Germinal center (tissue), 1 donor: ENCODE measurements around the gene POLR2C.

Experiments used
- DNase-seq: peaks from one replicate; pipeline ENCODE4 v3.0.0; 2012; ENCODE audit warnings: mixed read lengths, low spot score

The POLR2C gene

DNA sequence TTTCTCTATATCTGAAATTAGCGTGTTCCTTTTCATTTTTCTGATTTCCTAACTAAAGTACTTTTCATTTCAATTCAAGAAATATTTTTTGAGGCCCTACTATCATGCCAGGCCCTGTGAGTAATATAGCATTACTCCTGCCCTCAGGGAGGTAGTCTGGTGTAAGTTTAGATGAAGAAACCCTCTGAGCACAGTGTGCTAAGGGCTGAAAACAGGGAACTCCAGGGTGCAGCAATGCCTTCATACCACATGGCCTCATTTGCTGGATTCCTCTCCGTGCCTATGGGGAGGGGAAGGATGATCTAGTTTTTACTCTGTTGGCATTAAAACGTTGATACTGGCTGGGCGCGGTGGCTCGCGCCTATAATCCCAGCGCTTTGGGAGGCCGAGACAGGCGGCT lies 10.5 kb upstream of the POLR2C start:
- DNase-seq: no peak

DNA sequence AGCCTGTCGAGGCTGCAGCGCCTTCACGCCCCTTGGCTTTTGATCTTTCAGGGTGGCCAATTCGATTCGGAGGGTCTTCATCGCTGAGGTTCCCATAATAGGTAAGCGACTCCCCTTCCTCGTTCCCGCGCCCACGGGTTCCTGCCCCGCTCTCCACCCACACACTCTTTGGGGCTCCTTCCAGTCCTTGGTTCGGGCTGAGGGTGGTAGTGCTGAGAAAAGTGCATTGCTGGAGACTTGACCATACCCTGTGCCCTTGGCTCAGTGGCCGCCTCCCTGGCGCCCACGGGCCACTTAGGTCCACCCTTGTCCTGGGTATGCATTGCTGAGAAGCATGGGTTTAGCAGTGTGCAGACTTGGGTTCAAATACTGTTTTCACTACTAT lies 491 bp downstream of the POLR2C start:
- DNase-seq: no peak

DNA sequence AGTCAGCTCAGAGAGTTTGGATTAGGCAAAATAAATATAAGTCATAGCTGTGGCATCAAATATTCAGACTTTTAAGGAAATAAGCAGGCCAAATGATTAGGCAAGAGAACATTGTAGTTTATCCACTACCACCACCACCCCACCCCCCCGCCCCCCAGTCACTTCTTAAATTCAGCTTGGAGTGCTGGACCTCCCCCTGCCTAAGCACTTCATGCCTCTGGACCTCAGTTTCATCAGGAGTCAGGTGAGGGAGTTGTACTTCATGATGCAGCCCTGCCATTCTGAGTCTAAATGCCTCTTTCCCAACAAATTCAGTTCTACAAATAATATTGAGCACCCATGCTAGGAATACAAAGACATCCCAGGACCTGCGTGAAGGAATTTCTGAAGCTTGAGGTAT lies 2.0 kb downstream of the POLR2C start:
- DNase-seq: no peak

DNA sequence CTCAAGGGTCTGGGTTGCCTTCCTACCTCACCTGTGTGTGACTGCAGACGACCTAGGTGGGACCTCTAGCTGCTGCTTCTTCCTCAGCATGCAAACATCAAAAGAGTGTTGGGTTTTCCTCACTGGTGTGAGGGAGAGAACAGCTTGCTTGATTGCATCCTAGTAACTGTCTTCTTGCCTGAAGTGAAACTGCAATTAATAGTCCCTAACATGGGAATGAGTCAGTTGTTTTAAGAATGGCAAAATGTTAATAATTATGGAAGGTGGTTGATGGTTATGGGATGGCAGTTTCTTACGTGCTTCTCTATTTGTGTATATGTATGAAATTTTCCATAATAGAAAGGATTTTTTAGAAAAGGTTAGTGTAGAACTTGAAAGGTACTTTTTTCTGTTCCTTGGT lies 5.9 kb downstream of the POLR2C start:
- DNase-seq: no peak

DNA sequence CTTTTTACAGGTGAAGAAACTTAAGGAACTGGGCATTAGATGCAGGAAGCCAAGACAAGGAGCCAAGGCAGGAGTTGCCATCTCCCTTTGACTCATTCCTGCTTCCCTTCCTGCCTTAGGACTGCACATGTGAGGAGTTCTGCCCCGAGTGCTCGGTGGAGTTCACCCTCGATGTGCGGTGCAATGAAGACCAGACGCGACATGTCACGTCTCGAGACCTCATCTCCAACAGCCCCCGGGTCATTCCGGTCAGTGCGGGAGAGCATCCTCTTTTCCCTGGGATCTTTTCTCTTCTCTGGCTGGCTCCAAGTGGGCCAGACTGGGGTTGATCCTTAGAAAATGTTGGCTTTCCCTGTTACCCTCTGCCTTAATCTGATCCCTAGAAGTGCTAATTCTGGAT lies 6.6 kb downstream of the POLR2C start:
- no peak for DNase-seq

DNA sequence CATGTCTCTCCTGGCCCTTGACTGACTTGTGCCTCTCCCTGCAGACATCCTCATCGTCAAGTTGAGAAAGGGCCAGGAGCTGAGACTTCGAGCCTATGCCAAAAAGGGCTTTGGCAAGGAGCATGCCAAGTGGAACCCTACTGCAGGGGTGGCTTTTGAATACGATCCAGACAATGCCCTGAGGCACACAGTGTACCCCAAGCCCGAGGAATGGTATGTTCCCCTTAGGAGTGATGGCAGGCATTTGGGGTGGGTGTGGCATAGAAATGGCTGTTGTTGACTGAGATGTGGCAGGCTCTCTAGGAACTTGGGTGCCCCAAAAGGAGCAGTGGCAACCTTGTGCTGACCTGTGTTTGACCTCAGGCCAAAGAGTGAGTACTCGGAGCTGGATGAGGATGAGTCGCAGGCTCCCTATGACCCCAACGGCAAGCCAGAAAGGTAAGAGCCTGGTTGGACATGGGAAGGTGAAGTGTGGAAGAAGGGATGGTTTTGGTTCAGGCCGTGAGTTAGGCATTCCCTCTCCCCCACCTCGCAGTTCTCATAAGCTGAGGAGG lies 7.5 kb downstream of the POLR2C start:
- no peak for DNase-seq

DNA sequence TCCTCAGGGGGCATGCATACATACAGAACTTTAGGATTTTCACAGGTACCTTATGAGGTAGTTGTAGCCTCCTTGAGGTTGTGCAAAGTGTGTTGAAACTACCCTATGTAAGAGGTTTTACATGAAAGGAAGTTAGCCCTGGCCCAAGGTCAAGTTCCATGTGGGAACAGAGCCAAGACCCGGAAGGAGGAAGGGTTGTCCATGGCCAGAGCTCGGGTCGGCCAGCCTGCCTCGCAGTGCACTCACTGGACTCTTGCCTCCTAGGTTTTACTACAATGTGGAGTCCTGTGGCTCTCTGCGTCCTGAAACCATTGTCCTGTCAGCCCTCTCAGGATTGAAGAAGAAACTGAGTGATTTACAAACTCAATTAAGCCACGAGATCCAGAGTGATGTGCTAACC lies 8.2 kb downstream of the POLR2C start:
- DNase-seq: no peak

DNA sequence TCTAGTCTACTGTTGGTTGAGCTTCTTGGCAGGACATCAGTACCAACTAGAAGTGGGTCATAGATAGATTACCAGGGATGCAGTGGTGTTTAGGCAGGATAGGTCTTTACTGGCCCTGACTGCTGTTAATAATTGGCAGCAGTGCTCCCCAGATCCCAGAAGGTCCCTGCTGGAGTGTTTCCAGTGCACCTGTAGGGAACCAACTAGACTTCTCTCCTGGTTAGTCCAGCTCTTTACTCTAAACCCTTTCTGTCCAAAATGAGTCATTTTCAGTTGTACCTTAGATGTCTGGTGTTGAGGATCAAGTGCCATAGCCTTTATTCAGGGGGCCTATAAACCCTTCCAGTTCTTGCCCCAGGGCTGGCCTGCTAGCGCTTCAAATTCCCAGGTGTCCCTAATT lies 8.7 kb downstream of the POLR2C start:
- DNase-seq: no peak

DNA sequence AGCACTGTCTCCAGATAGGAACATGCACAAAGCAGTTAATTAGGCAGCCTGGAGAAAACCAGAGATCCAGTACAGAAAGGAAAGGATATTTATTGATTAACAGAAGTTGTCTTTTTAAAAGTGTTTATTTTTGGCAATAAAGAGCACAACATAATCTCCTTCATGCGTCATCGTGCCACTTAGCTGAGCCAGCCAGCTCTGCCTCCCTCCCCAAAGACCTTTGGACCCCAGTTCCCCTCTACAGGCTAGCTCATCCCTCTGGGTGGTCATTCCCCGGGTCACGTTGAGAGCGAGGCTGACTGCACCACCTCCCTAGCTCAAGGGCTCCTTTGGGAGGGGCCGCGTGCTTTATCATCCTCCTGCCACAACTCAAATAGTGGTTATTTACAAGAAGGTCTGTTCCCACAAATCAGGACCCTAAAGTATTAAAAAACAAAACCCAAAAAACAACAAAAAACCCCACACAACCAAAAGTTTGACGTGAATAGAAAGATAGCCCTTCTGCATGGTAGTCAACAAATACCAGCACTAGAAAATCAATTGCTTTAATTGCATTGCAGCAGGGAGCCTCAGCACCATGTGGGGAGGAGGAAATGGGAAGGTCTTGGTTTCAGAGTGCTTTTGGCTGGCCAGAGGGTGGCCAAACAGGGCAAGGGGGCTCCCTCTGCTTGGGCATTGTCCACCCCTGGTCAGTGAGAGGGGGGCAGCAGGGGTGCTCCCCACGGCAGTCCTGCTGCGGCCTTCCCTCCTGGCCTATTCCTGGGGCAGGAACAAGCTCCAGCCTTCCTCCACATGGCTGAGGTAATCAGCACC lies 9.6 kb downstream of the POLR2C start:
- DNase-seq: no peak

DNA sequence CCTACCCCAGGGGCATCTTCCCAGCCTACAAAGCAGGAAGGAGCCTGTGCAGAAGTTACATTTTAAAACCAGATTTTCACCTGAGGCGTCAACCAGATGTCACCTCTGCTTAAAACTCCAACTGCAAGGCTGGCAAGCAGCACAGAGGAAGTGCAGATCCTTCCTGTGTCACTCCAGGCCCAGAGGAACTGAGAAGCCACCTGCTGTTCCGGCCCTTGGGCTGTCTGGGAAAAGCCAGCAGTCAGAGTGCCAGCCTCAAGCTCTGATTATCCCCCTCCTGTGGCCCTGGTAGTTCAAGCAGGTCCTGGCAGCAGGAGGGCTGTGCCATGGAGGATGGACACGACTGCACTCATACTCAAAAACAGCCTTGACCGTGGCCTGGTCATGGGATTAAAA lies 10.2 kb downstream of the POLR2C start:
- DNase-seq: no peak

DNA sequence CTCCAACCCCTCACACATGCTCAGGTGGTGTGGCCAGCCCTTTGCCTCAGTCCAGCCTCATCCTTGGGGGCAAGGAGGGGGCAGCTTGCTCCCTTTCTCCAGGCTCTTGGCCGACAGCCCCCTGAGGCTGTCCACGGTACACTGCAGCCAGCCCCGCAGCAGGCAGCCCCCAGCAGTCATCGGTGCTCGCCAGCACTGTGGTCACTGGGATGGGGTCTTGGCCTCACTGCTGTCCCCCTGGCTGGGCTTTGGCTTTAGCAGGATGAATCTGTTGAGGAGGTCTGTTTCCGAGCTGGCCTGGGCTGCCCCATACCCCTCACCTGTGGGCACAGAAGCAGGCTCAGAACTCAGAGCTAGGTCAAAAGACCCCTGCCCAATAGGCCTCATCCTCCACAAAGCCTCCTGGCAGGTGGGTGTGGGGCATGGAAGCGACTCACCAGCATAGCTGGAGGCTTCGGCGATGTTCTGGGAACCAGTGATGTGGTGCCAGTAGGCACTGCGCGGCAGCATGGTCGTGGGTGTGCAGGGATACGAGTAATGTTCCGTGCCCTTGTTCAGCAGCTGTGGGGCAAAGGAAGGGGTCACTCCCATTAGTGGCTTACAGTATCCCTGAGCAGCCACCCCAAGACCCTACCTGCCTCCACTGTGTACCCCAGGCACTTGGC lies 10.8 kb downstream of the POLR2C start:
- no peak for DNase-seq

DNA sequence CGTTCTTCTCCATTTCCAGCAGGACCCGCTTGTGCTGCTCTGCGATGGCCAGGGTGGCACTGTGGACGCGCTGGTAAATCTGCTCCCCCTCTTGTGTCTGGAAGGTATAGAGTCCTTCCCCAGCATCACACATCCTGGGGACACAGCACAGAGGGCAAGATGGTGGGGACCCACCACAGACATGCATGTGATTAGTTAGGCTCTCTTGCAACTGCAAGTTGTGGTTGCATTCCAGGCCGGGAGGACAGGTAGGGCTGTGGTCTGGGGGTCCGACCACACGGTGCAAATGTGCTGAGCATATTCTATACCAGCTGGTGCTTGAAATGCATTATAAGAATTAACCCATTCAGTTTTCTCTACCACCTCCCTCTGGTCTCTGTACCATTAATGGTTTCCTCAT lies 11.4 kb downstream of the POLR2C start:
- no peak for DNase-seq

DNA sequence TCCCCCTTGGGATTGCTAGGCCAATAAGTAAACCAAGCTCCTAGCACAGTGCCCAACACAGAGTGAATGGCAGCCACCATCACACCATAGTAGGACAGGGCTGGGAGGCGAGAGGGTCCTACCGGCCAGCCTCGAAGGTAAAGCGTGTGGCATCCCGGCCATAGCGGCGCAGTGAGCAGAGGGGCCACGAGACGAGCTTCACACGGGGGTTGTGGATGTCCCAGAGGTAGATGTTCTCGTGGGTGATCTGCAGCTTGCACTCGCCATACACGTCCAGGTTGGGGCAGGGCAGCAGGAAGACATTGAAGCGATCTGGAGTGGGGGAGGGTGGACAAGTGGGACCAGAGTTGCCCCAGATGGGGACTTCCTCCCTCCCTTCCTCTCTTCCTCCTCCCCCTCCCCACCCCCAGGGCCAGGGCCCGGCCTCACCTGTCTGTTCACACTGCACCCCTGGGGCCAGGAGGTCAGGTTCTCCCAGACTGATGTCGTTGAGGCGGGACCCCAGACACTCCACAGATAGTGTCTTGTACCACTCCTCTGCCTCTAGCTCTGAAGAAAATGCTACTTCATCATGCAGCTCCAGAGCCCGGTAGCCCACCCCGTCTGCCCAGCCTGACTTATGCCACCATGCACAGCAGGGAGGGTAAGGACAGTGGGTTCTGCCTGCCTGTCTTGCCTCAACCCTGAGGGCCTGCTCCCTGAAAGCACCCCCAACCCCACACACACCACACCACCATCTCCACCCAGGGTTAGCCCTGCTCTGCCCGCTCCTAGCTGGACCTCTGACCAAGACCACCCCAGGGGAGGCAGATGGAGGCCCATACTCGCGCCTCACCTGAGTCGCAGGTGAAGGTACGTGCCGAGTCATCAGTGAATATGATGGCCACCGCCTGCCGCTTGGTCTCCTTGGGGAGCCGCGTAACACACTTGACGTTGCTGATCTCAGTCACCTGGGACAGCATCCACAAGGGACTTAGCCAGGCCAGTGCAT lies 12.5 kb downstream of the POLR2C start:
- DNase-seq: no peak

DNA sequence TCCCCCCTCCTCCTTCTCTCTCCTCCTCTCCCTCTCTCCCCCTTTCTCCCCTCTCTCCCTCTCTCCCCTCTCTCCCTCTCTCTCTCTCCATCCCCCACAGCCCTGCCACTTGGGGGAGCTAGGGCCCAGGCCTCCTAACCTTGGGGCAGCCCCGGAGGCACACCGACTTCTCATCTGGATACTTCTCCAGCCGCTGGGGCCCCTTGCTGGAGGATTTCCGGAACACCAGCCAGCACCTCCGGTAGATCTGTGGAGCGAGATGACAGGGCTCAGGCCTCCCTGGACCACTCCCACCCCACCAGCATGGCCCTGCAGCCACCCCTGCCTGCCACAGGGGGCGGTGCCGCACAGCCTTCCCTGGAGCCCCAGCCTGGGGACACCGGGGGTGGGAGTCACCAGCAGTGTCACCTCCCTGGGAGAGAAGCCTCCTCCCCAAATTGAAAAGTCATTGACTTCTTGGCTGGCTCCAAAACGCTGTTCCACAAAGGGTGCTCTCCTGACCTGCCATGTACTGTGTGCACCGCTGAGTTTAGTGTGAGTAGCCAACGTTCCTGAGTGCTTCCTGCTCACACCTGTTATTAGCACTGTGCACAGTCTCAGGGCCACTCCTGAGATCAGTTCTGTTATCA lies 13.3 kb downstream of the POLR2C start:
- peak; percentile 85 for DNase-seq

DNA sequence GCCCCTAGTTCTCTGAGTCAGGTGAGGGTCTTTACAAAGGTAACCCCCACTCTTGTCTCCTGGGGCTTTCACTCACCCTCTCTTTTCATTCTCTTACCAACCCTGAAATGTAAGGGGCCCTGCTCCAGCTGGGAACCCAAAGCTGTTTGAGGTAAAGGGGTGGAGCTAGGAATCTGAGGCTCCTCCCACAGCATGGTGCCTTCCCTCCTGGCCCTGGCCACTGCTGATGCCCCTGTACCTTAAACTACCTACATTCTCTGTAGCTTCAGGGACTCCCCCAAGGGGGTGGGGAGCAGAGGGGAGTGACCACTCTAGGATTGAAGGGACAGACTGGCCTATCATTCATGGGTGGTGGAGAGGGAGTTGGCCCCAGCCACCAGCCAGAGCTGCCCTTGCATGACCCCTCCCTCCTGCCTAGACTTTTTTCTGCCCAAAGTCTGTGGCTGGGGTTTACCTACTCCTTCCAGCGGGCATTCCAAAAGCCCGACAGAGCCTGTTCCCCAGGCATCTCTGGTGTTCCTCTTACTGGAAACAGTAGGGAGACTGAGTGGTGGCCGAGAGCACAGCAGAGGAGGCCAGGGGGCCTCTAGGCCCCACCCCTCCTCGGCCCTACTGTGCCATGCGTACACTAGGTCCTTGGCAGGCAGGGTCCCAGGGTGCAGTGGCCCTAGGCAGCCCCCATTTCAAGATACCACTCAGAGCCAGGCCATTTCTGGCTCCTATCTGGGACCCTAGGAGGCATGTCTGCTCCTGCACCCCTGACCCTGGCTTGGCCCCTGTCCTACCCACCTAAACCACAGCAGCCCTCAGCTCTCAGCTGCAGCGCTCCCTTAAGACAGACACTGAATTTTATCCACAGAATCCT lies 14.3 kb downstream of the POLR2C start:
- DNase-seq: no peak

DNA sequence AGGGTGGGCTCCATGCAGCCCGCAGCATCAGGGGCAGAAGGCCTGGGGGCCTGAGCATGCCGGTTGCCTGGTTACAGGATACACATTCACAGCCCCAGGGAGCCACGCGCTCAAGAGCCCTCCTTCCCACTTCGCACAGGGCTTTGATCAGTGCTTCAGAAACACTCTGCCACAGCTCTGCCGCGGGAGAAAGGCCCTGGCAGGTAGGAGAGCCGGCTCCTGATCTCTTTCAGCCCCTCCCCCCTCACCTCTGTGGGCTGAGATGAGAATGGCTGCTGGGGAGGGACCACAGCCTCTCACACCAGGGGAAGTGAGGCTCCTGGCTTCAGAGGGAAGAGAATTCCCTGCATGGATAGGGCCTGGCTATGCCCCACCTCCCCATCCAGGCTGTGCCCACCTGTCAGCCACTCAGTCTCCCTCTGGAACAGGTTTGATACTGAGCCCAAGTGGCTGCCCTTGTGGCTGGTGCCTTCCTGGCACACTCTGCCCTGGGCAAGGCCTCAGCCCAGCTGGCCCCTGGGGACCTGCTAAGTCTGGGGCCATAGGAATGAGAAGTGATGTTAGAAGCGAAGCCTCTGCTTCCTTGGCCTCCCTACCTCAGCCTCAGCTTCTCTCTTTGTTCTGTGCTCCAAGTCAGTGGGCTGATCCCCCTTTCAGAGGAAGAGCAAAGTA lies 15.2 kb downstream of the POLR2C start:
- no peak for DNase-seq

DNA sequence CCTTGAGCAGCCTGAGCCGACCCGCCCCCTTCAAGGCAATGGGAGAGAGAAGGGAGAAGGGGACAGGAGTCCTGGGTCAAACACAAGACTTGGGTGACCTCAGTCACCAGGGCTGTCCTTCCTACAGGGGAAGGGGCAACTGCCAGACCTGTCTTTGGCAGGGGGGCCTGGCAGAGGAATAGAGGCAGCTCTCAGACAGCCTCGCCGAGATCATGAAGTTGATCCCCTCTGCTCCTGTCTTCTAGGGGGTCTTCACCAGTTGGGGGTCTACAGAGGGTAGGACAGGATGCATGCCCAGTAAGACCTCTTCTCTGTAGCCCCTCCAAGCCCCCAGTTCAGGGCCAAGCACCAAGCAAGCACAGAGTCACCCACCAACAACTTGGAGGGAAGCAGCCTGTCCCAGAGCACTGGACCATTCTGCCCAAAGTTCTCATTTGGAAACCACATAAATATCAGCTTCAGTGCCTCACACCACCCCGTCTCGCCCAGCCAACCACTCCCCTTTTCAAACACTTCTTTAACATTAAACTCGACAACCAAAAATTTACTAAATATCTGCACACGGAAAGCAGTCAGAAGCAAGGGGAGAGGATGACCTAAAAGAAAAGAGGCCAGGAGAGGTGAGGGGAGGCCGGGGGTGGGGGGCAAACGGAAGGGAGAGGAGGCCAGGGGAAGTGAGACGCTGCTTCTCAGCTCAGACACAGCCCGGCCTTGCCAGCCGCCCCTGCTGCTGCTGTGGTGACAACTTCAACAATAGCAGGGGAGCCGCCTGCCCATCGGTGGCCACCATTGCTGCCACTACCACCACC lies 16.1 kb downstream of the POLR2C start:
- DNase-seq: no peak

DNA sequence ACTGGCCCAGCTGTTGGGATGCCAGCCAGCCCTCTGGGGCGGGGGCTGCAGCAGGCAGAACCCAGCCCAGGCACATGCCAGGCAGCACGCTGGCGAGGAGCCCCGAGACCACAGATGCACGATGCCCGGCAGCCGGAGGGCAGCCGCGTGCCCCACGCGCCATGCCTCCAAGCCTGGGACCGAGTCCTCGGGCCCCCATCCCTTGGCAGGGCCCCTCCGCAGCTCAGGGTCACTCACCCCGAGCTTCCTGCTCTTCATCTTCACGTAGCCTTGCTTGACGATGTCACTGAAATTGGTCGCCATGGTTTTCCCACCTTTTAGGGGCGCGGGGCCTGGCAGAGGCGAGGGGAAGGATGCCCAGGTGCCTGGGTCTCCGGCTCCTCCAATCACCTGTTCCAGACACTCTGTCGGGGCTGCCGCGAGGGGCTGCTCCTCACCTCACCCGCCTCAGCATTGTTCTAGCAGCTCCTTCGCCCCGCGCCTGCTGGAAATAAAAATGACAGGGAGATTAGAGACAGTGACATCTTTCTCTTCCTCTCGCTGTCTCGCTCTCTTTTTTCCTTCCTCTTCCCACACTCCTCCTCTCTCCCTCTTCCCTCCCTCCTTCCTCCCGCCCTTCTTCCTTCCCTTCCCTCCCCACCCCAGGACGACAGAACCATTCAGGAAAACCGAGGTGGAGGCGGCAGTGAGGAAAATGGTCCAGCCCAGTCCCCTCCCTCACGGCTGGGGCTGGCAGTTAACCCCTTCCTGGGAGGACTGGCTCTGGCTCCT lies 16.9 kb downstream of the POLR2C start:
- no peak for DNase-seq
